ENCODE data around the gene MRPL39.

GRCh38 chr21:25643486-25643885 lies 36.2 kb upstream of the MRPL39 start:
- TF ChIP-seq CTCF (IDR thresholded peaks at IDR 0.05): no peak
- no peak for TF ChIP-seq POLR2A (IDR thresholded peaks at IDR 0.05)

All from uterus (tissue), 2 donors.